Gastroesophageal sphincter (tissue), 4 donors: Measurements from ENCODE around the gene BNIPL. TPM values are rescaled to one million over a fixed set of nuclear protein-coding genes. Genes with fewer than 3 reads are reported as not detected.

Experiments
- ATAC-seq: fragments of 150-250 bp; one replicate; pipeline ENCODE4 v1.9.1; 2016; ENCODE audit warnings: mild to moderate bottlenecking, moderate library complexity
- H3K27ac ChIP-seq, 4 donors: fragments of 200-600 bp; sonication (generic) in 3 of 4; 1 replicate in 3 of 4; 2 replicates in 1 of 4; pipeline ENCODE4 v1.5.1; 2016 to 2019
- H3K27me3 ChIP-seq: fragments of 200-600 bp; sonication (generic); one replicate; pipeline ENCODE4 v1.5.1; 2019
- H3K36me3 ChIP-seq, 2 donors: fragments of 200-600 bp; sonication (generic); one replicate each; pipeline ENCODE4 v1.5.1; 2019; ENCODE audit warnings: control low read depth in 1 of 2
- H3K4me1 ChIP-seq, 3 donors: fragments of 200-600 bp; sonication (generic); 1 replicate in 2 of 3; 2 replicates in 1 of 3; pipeline ENCODE4 v1.5.1; 2016 to 2019; ENCODE audit warnings: control low read depth in 2 of 3
- H3K4me3 ChIP-seq, 2 donors: fragments of 200-600 bp; sonication (generic); one replicate each; pipeline ENCODE4 v1.5.1; 2019; ENCODE audit warnings: mild to moderate bottlenecking in 1 of 2, moderate library complexity in 1 of 2
- H3K9me3 ChIP-seq, 3 donors: fragments of 200-600 bp; sonication (generic); one replicate each; pipeline ENCODE4 v1.5.1; 2017 to 2019; ENCODE audit warnings: control low read depth in 2 of 3
- CTCF ChIP-seq, 4 experiments: fragments of 200-600 bp in 2 of 4; fragments of 450-650 bp in 2 of 4; sonication (generic) in 1 of 4; IDR thresholded peaks; one replicate each; pipeline ENCODE4 v1.5.1; 2017 to 2019; ENCODE audit warnings: antibody characterized with exemption in 4 of 4, mild to moderate bottlenecking in 2 of 4, moderate library complexity in 2 of 4
- EP300 ChIP-seq: sonication (generic); formaldehyde crosslinking; IDR thresholded peaks from one replicate; pipeline ENCODE4 v1.6.1; 2017; ENCODE audit warnings: antibody characterized with exemption, mild to moderate bottlenecking
- POLR2A ChIP-seq, 2 donors: fragments of 450-650 bp; IDR thresholded peaks; one replicate each; pipeline ENCODE4 v1.6.1; 2017; ENCODE audit warnings: antibody characterized with exemption in 2 of 2, mild to moderate bottlenecking in 2 of 2, moderate library complexity in 1 of 2
- POLR2AphosphoS5 ChIP-seq: sonication (generic); formaldehyde crosslinking; IDR thresholded peaks from one replicate; pipeline ENCODE4 v1.6.1; 2017; ENCODE audit warnings: antibody characterized with exemption
- WGBS, 2 donors: methylation state at CpG; one replicate each; pipeline ENCODE4 v1.1.5; 2018; ENCODE audit warnings: low coverage in 1 of 2; 5-methylcytosine and 5-hydroxymethylcytosine counted together
- total RNA-seq, 4 donors: library from RNA; depleted of rRNA; stranded (reverse); fragments of >200 nt; gene quantifications; one replicate each; pipeline ENCODE4 v1.1.0, GENCODE V29; 2016

Gene BNIPL
- total RNA-seq, 4 donors from 2014 or later, result 0.13 to 6.1 (median 0.70) TPM

GRCh38 chr1:151050051-151050688 lies 13.8 kb downstream of the BNIPL start:
- TF ChIP-seq CTCF (IDR thresholded peaks at IDR 0.05) (no peak), POLR2A (IDR thresholded peaks at IDR 0.05) (no peak), POLR2AphosphoS5 (no peak), EP300 (no peak)
- Histone ChIP-seq H3K9me3 (no peaks in the 10 kb centered on the region), H3K27me3 (no peaks in the 10 kb centered on the region), H3K4me1 (peaks cover 0 to 39% (median 4%) of the 10 kb centered on the region in 3 donors), H3K27ac (peak overlapping the region in 2 of 4 donors; percentile 25 to 87), H3K36me3 (peaks cover 0 to 47% of the 10 kb centered on the region in 2 donors), H3K4me3 (no peak overlapping the region)
- 73 to 86% methylated on average over 1 to 2 of the region's 2 CpGs for WGBS, 2 donors
- no peak for ATAC-seq

GRCh38 chr1:151051356-151052009 lies 15.1 kb downstream of the BNIPL start:
- Histone ChIP-seq H3K4me1 (peaks cover 0 to 52% (median 4%) of the 10 kb centered on the region in 3 donors), H3K27me3 (no peaks in the 10 kb centered on the region), H3K4me3 (no peak overlapping the region), H3K9me3 (no peaks in the 10 kb centered on the region), H3K36me3 (peaks cover 0 to 60% of the 10 kb centered on the region in 2 donors), H3K27ac (peak overlapping the region in 1 of 4 donors; percentile 24)
- TF ChIP-seq EP300 (no peak), CTCF (IDR thresholded peaks at IDR 0.05) (no peak), POLR2A (IDR thresholded peaks at IDR 0.05) (no peak), POLR2AphosphoS5 (no peak)
- ATAC-seq, result no peak
- 59 to 100% methylated on average over 1 to 2 of the region's 2 CpGs for WGBS, 2 donors

- no peak for TF ChIP-seq POLR2A (IDR thresholded peaks at IDR 0.05)
- Histone ChIP-seq H3K9me3 (no peaks in the 10 kb centered on the region), H3K36me3 (peaks cover 0 to 62% of the 10 kb centered on the region in 2 donors), H3K27ac (peak overlapping the region in 3 of 4 donors; percentile 30 to 95 (median 94)), H3K4me1 (peaks cover 0 to 52% (median 13%) of the 10 kb centered on the region in 3 donors), H3K27me3 (no peaks in the 10 kb centered on the region), H3K4me3 (no peak overlapping the region)
- ATAC-seq, result no peak
- WGBS, 2 donors, result 73 to 100% methylated on average over 1 to 3 of the region's 4 CpGs
Measured at GRCh38 chr1:151054971-151055547, 18.7 kb downstream of the BNIPL start.

GRCh38 chr1:151055581-151055980 lies 19.2 kb downstream of the BNIPL start:
- Histone ChIP-seq H3K27me3 (no peaks in the 10 kb centered on the region), H3K27ac (peak overlapping the region in 3 of 4 donors; percentile 30 to 95 (median 94)), H3K9me3 (no peaks in the 10 kb centered on the region), H3K36me3 (peaks cover 0 to 58% of the 10 kb centered on the region in 2 donors), H3K4me3 (no peak overlapping the region), H3K4me1 (peaks cover 0 to 52% (median 13%) of the 10 kb centered on the region in 3 donors)
- WGBS, 2 donors, result no CpG with 5 or more reads among the region's 2 CpGs
- TF ChIP-seq POLR2AphosphoS5, result no peak
- no peak for TF ChIP-seq EP300
- TF ChIP-seq POLR2A (IDR thresholded peaks at IDR 0.05), result no peak
- no peak for ATAC-seq

- peaks cover 0 to 55% (median 13%) of the 10 kb centered on the region in 3 donors for H3K4me1 ChIP-seq
- 38 to 64% methylated on average over 2 of the region's 2 CpGs for WGBS, 2 donors
- no peaks in the 10 kb centered on the region for H3K9me3 ChIP-seq
- peak overlapping the region in 3 of 4 donors; percentile 93 to 95 (median 94) for H3K27ac ChIP-seq
- H3K36me3 ChIP-seq, result peaks cover 0 to 54% of the 10 kb centered on the region in 2 donors
- TF ChIP-seq POLR2AphosphoS5, result no peak
- no peak for TF ChIP-seq POLR2A (IDR thresholded peaks at IDR 0.05)
- no peak for TF ChIP-seq CTCF (IDR thresholded peaks at IDR 0.05)
- TF ChIP-seq EP300, result no peak
- peak overlapping the region in 1 of 2 donors; percentile 1 for H3K4me3 ChIP-seq
- ATAC-seq, result no peak
- no peaks in the 10 kb centered on the region for H3K27me3 ChIP-seq
Measured at GRCh38 chr1:151056149-151056548, 19.8 kb downstream of the BNIPL start.
